Stimulated activated CD8-positive, alpha-beta memory T cell treated with anti-CD3 and anti-CD28 coated beads, Interleukin-7, amount 100 ng/mL, for 48 hours (primary cell): Measurements from ENCODE around the gene TCEAL4.
A peak's percentile ranks its signal among the peaks of the same experiment; 100 is the strongest.

Source experiments
- DNase-seq, 2 donors: peaks; one replicate each; pipeline ENCODE4 v3.0.0-alpha.2; 2020; ENCODE audit warnings: low read depth in 1 of 2; ENCODE audit errors: extremely low read depth in 1 of 2

Gene TCEAL4

GRCh38 chrX:103585411-103586313 lies at the start of gene TCEAL4:
TSS of gene TCEAL4 (plus strand) at chrX:103585515. CDS start at chrX:103586676, 1,161 bp downstream.
- peak in 1 of 2 donors; percentile 10 for DNase-seq

GRCh38 chrX:103536071-103536470 lies 49.2 kb upstream of the TCEAL4 start:
- DNase-seq = no peak

GRCh38 chrX:103536732-103537131 lies 48.6 kb upstream of the TCEAL4 start:
- DNase-seq = no peak

GRCh38 chrX:103537871-103538387 lies 47.4 kb upstream of the TCEAL4 start:
- no peak for DNase-seq

GRCh38 chrX:103538728-103539127 lies 46.6 kb upstream of the TCEAL4 start:
- DNase-seq = no peak

- no peak for DNase-seq
These were observed 45.6 kb upstream of the TCEAL4 start for GRCh38 chrX:103539695-103540094.

- DNase-seq = no peak
These were observed 45.2 kb upstream of the TCEAL4 start for GRCh38 chrX:103540145-103540544.

GRCh38 chrX:103549916-103550315 lies 35.4 kb upstream of the TCEAL4 start:
- no peak for DNase-seq

GRCh38 chrX:103550415-103551051 lies 34.8 kb upstream of the TCEAL4 start:
- DNase-seq = no peak

GRCh38 chrX:103552236-103552635 lies 33.1 kb upstream of the TCEAL4 start:
- no peak for DNase-seq

- peak; percentile 28 to 44 for DNase-seq
These were observed 30.5 kb upstream of the TCEAL4 start for GRCh38 chrX:103554687-103555424.

GRCh38 chrX:103556963-103557612 lies 28.2 kb upstream of the TCEAL4 start:
- DNase-seq = no peak

GRCh38 chrX:103560256-103560655 lies 25.1 kb upstream of the TCEAL4 start:
- no peak for DNase-seq

GRCh38 chrX:103562801-103563200 lies 22.5 kb upstream of the TCEAL4 start:
- no peak for DNase-seq

- DNase-seq = no peak
These were observed 20.1 kb upstream of the TCEAL4 start for GRCh38 chrX:103565197-103565596.

- DNase-seq = no peak
These were observed 19.6 kb upstream of the TCEAL4 start for GRCh38 chrX:103565752-103566151.

GRCh38 chrX:103571121-103571520 lies 14.2 kb upstream of the TCEAL4 start:
- no peak for DNase-seq

GRCh38 chrX:103571726-103572125 lies 13.6 kb upstream of the TCEAL4 start:
- DNase-seq = no peak

GRCh38 chrX:103573202-103573601 lies 12.1 kb upstream of the TCEAL4 start:
- DNase-seq = no peak

- no peak for DNase-seq
These were observed 719 bp upstream of the TCEAL4 start for GRCh38 chrX:103584596-103584995.

GRCh38 chrX:103586314-103586646 lies 965 bp downstream of the TCEAL4 start:
- no peak for DNase-seq
